ENCODE measurements around the gene MRPL20.
"Not testable (repeated sequence)": the region's sequence is repeated elsewhere in the genome, so short reads cannot be mapped to it uniquely, and the experiment has no call there.

Gene MRPL20

GRCh38 chr1:1425753-1426495, 18.8 kb upstream of the MRPL20 start:
- no peak for DNase-seq

- DNase-seq = no peak
These were observed 18.3 kb upstream of the MRPL20 start for GRCh38 chr1:1425426-1425752.

DNA sequence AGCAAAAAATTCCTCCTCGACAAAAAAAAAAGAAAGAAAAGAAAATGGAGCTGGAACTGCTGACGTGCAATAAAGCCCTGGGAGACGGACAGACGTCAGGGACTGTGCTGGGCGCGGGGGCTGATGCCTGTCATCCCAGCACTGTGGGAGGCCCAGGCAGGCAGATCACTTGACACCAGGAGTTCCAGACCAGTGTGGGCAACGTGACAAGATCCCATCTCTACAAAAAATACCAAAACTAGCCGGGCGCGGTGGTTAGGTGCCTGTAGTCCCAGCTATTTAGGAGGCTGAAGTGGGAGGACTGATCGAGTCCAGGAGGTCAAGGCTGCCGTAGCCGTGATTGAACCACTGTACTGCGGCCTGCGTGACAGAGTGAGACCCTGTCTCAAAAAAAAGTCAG, 17.6 kb upstream of the MRPL20 start:
- no peak for DNase-seq

DNA sequence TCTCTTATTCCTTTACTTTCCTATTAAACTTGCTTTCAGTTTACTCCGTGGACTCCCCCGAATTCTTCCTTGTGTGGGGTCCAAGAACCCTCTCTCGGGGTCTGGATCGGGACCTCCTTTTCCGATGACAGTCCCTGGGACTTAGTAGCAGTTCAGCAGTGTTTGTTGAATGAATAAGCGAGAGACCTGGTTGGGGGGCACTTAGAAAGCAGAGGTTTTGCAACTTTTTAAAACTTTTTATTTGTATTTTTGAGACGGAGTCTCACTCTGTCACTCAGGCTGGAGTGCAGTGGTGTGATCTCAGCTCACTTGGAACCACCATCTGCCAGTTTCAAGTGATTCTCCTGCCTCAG, 16.1 kb upstream of the MRPL20 start:
- DNase-seq = no peak

DNA sequence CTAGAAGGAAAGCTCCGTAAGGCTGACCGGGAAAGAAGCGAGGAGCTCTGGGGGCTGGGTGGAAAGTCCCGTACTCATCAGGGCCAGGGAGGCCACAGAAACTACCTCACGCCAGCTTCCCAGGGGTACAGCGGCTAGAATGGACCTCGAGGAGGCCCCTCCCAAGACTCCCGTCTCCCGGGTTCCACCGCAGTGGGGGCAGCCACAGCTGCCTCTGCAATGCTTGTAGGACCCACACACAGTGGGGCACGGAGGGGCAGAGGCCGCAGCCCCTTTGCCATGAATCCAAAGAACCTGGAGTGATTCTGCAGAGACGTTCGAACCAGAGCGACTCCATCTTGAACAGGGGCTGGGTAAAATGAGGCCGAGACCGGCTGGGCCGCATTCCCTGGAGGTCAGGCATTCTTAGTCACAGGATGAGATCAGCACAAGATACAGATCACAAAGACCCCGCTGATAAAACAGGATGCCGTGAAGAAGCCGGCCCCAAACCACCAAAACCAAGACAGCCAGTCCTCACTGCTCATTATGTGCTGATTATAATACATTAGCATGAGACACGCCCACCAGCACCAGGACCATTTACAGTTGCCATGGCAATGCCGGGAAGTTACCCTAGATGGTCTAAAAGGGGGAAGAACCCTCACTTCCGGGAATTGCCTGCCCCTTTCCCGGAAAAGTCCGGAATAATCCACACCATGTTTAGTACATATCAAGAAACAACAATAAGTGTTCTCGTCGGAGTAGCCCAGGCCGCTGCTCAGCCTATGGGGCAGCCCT, 15.6 kb upstream of the MRPL20 start:
- DNase-seq = no peak

GRCh38 chr1:1421907-1422464, 14.9 kb upstream of the MRPL20 start:
- DNase-seq = no peak

DNA sequence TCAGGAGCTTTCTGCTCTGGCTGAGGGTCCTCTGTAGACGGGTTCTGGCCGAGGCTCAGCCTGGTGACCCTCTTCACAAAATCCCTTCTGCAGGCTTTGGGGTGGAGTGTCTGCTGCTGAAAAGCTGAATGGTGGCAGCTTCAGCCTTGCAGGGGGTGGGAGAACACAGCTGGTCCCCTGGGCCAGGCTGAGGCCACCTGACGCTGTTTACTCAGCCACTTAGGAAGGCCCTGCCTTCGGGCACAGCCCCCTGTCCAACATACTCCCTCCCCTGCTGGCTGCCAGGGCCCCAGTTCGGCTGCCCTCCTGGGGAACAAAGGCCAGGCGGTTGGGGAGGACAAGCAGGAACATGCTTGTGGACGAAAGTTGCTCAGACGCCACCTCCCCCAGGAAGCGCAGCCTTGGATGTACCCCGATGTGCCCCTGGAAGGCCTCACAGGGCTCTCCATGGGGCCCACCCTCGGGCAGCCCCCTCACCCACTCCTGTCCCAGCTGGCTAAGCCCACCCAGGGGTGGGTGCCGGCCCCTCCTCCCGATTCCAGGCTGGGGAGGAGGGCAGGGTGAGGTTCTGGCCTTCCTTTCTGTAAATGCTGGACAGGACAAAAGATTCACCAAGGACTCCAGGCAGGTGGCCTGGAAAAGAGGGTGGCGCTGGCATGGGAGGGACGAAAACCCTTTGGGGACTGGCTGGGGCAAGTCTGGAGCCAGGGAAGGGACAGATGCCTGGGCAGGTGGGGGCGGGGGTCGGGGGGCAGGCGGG, 14.2 kb upstream of the MRPL20 start, which contains the start of gene ANKRD65:
Gene ANKRD65 (minus strand): TSS at position 130 of the 760 bp plus-strand sequence. CDS start 271 bp downstream, outside the sequence.
- DNase-seq = no peak

DNA sequence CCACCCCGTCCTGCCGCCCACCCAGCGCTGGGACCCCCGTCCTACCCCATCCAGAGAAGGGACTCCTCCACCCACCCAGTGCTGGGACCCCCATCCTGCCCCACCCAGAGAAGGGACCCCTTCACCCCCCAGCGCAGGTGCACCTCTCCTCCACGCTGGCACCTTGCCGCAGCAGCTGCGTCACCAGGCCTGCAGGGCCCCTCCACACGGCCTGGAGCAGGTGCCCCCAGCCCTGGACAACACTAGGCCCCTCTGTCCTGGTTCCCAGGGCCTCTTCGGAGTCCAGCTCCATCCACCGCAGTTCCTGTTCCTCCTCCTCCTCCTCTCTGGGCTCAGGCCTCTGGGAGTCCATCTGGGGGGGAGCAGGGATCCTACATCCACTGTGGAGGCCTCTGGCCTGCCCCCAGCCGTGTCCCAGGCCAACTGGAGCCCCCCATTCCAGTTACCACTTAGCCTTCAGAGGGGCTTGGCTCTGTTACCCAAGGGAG, 13.6 kb upstream of the MRPL20 start:
- no peak for DNase-seq

- DNase-seq = no peak
These were observed 12.9 kb upstream of the MRPL20 start for GRCh38 chr1:1419813-1420653.

- DNase-seq = no peak
These were observed 12.3 kb upstream of the MRPL20 start for GRCh38 chr1:1419363-1419812.

- no peak for DNase-seq
These were observed 11.6 kb upstream of the MRPL20 start for GRCh38 chr1:1418464-1419362.

GRCh38 chr1:1417825-1418463, 10.9 kb upstream of the MRPL20 start:
- DNase-seq = not testable (repeated sequence)

DNA sequence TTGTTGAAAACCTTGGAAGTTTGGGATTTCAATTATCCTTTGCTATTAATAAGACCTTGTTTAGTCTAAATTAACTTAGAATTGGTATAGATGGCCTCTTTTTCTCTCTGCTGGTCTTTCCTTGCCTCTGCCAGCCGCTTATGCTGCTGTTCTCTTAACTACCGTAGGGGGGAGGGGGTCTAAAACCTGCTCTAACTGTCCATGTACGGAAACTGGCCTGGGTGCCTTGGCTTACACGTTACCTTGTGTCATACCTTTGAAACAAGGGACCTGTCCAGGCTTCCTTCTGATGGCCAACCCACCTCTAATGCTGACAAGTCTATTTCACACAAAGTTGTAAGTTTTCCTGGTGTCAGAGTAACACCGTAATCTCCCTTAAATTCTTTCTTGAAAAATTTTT, 10.3 kb upstream of the MRPL20 start:
- DNase-seq = not testable (repeated sequence)

- no peak for DNase-seq
These were observed 8.7 kb upstream of the MRPL20 start for GRCh38 chr1:1415751-1416150.

- not testable (repeated sequence) for DNase-seq
These were observed 5.3 kb upstream of the MRPL20 start for GRCh38 chr1:1412311-1412902.

DNA sequence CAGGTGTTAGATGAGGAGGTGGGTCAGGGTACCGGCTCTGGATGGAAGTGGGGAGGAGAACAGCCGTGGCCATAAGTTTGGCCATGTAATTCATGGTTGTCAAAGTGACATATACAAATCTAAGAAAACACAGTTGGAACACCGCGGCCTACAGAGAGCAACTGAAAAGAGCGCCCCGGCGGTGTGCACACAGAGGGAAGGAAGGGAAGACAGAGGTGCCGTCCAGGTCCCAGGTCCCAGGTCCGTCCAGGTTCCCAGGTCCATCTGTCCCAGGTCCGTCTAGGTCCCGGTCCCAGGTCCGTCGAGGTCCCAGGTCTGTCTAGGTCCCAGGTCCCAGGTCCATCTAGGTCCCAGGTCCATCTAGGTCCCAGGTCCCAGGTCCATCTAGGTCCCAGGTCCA, 4.5 kb upstream of the MRPL20 start:
- no peak for DNase-seq

DNA sequence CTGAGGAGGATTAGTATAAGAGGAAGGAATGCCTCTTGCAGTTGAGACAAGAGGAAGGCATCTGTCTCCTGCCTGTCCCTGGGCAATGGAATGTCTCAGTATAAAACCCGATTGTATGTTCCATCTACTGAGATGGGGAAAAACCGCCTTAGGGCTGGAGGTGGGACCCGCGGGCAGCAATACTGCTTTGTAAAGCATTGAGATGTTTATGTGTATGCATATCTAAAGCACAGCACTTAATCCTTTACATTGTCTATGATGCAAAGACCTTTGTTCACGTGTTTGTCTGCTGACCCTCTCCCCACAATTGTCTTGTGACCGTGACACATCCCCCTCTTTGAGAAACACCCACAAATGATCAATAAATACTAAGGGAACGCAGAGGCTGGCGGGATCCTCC, 3.1 kb upstream of the MRPL20 start:
- not testable (repeated sequence) for DNase-seq

GRCh38 chr1:1407636-1408318, 684 bp upstream of the MRPL20 start:
- DNase-seq = no peak

GRCh38 chr1:1406101-1406820, 832 bp downstream of the MRPL20 start:
- DNase-seq = no peak

All from NCI-H2029 (cell line).